GM12873 (cell line): ENCODE measurements around the gene KIF5C.

Experiments
- TF ChIP-seq, protein P1 (sequence below): IDR thresholded peaks from 2 replicates; pipeline ENCODE4 v1.5.1; 2012; ENCODE audit warnings: low read depth, mild to moderate bottlenecking, moderate library complexity, low read length, control low read depth; ENCODE audit not compliant: insufficient read depth; ENCODE audit errors: missing control alignments

Gene KIF5C

DNA sequence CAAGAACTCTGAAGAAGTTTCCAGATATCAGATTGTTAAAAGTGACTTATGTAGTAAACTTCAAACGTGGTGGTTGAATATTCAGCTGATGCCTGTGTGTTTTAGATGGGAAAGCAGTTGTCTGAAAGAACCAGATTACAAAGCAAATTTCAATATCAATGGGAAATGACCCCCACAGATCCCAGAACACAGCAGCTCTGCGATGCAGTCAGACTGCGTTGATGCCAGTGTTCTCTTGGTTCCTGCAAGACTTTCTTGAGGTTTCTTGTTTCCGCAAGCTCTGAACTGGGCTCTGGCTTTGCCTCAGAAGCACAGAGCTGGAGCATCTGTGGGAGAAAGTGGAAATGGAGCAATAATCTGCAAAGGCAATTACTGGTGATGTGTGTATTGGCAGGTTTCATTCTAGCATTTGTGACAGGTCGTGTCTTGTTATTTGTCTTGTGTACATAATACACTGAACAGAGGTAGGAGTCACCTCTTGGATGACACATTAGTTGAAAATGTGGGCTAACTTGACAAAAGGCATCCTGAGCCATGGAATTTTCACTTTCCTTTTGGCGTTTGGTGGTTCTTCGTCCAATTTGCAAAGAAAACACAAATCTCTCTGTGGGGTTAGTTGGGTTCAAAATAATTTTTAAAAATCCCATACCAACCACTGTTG lies 152.7 kb downstream of the KIF5C start:
- TF ChIP-seq, protein P1, sequence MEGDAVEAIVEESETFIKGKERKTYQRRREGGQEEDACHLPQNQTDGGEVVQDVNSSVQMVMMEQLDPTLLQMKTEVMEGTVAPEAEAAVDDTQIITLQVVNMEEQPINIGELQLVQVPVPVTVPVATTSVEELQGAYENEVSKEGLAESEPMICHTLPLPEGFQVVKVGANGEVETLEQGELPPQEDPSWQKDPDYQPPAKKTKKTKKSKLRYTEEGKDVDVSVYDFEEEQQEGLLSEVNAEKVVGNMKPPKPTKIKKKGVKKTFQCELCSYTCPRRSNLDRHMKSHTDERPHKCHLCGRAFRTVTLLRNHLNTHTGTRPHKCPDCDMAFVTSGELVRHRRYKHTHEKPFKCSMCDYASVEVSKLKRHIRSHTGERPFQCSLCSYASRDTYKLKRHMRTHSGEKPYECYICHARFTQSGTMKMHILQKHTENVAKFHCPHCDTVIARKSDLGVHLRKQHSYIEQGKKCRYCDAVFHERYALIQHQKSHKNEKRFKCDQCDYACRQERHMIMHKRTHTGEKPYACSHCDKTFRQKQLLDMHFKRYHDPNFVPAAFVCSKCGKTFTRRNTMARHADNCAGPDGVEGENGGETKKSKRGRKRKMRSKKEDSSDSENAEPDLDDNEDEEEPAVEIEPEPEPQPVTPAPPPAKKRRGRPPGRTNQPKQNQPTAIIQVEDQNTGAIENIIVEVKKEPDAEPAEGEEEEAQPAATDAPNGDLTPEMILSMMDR, result no peak

DNA sequence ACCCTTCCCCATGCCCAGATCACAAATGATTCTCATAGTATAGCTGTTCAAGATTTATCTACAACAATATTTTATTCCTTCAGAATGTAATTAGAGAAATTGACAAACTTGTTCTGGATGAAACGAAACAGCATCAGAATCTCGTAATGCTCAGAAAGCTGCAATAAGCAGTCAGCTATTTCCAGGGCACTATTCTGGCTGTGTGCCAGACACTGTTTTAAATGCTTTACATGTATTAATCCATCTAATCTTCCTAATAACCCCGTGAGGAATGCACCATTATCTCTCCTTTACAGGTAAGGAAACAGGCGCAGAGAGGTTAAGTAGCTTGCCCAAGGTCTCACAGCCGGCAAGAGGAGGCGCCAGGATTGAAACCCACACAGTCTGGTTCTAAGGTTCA lies 153.3 kb downstream of the KIF5C start:
- TF ChIP-seq, protein P1, result no peak

DNA sequence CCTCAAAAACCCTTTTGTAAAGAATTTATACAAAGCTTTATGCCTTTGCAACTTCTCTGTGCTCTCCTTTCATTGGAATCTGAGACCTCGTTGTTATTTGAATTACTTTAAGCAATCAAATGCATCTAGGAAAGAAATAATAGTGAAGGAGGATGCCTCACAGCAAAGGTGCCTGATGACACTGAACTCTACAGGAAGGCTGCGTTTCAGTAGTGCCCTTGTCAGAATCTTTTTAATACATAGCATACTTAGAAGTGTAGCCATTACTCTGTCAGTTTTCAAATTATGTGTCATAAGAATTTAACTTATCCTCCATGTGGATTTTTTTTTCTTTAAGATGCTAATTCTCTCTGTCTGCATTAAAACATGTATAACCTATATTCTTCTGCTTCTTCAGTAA lies 153.9 kb downstream of the KIF5C start:
- TF ChIP-seq, protein P1, result no peak

DNA sequence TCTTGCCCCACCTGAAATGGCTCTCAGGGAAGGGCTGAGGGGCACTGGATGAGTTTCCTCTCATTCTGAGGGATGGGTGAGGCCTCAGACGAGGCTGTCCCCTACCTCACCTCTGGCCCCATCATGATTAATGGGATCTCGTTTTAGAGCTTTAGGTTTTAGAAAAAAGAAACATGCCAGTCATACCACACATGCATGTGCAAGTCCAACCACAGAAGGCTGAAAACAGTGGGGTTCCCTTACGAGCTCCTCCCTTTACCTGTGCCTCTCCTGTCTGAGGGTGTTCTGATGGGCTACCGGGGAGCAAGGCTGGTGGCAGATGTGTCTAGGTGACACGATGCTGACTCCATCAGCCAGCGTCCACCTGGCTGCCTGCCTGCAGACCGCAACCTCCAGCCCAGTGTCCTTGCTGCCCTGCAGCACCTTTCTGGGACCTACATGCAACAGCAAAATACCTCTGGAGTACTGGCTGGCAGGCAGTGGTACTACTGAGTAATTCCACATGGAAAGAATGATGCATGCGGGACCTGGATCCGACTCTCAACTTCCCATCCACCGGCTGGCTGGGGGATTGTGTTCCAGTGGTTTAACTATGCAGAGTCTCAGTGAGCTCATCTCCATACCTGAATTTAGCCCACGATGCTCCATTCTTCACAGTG lies 154.4 kb downstream of the KIF5C start:
- TF ChIP-seq, protein P1, result no peak

DNA sequence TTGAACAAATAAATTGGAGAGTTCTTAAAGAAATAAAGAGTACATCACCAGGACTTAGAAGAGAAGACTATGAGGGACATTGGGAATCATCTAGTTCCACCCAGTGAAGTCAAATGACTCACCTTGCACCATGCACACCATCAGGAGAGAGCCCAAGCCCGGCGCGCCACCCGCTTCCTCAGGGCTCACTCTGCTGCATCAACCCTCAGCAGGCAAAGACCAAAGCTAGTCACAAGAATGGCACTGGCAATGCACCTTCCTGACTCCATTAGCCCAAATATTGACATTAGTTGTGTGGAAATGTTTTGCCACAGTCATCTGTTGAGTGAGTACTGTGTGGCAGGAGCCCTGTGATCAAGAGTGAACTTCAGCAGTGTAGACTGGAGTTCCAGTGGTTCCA lies 156.4 kb downstream of the KIF5C start:
- TF ChIP-seq, protein P1, result no peak

DNA sequence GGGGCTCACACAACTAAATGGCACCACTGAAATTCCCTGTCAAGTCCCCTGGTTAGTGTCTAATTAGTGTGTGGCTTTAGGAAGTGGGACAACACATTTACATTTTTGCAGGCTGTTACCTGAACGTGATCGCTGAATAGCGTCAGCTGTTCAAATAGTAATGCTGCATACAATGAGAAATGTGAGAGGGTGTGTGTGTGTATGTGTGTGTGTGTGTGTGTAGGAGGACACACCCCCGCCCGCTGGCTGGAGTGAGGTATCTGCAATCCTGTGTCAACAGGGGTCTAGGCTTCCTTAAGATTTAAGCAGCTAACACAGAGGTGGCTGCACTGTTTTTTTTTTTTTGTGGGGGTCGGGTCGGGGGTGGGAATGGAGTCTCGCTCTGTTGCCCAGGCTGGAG lies 158.7 kb downstream of the KIF5C start:
- TF ChIP-seq, protein P1, result no peak

DNA sequence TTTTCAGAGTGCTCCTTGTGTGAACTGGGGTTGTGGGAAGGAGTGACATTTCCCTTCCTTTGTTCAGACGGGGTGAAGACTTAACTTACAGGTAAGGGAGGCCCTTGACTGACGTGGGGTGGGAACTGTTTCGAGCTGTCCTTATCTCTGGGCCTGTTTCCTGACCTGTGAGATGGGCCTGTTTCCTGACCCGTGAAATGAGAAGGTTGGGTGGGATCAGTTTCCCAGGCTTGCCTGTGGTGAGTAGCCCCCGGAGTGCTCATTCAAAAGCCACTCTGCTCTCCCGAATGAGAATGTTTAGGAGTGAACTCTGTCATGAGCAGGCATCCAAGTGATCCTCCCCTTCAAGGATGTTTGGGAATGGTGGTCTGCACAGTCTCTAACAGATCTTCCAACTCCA lies 159.4 kb downstream of the KIF5C start:
- TF ChIP-seq, protein P1, result no peak
